ENCODE data around the gene CTSA. TPM values are rescaled to one million over a fixed set of nuclear protein-coding genes. Genes with fewer than 3 reads are reported as not detected.
"Not testable (repeated sequence)": the region's sequence is repeated elsewhere in the genome, so short reads cannot be mapped to it uniquely, and the experiment has no call there.

CTSA gene
- polyA plus RNA-seq, 1 donor from 2014 or later: 107 TPM

- Mint-ChIP-seq H3K4me1 (peaks cover 0 to 2% (median 0%) of the 10 kb centered on the region in 3 donors), H3K27me3 (peaks cover 1% of the 10 kb centered on the region), H3K36me3 (no peaks in the 10 kb centered on the region), H3K4me3 (no peak overlapping the region), H3K9me3 (no peaks in the 10 kb centered on the region), H3K27ac (no peak overlapping the region)
These were observed 34.8 kb downstream of the CTSA start for GRCh38 chr20:45925821-45926506.

- Mint-ChIP-seq H3K27ac (no peak overlapping the region), H3K4me3 (no peak overlapping the region), H3K36me3 (no peaks in the 10 kb centered on the region), H3K27me3 (no peaks in the 10 kb centered on the region), H3K9me3 (no peaks in the 10 kb centered on the region), H3K4me1 (peaks cover 0 to 2% (median 0%) of the 10 kb centered on the region in 3 donors)
These were observed 35.6 kb downstream of the CTSA start for GRCh38 chr20:45926731-45927070.

- H3K9me3 Mint-ChIP-seq: no peaks in the 10 kb centered on the region
- H3K36me3 Mint-ChIP-seq: no peaks in the 10 kb centered on the region
- peaks cover 0 to 5% (median 1%) of the 10 kb centered on the region in 3 donors for H3K4me1 Mint-ChIP-seq
- H3K27ac Mint-ChIP-seq: peak overlapping the region in 1 of 3 donors; percentile 29
- no peaks in the 10 kb centered on the region for H3K27me3 Mint-ChIP-seq
- no peak overlapping the region for H3K4me3 Mint-ChIP-seq
These were observed 36.1 kb downstream of the CTSA start for GRCh38 chr20:45927071-45927878.

GRCh38 chr20:45931680-45932079 lies 40.5 kb downstream of the CTSA start:
- H3K9me3 Mint-ChIP-seq, H3K36me3 Mint-ChIP-seq, H3K27me3 Mint-ChIP-seq: not testable (repeated sequence)
- Mint-ChIP-seq H3K4me3 (peak overlapping the region in 1 of 4 donors; percentile 40), H3K27ac (peak overlapping the region in 1 of 3 donors; percentile 42), H3K4me1 (peaks cover 11 to 13% (median 12%) of the 10 kb centered on the region in 3 donors)

GRCh38 chr20:45933266-45934045 lies 42.3 kb downstream of the CTSA start:
- no peaks in the 10 kb centered on the region for H3K9me3 Mint-ChIP-seq
- H3K36me3 Mint-ChIP-seq: peaks cover 5% of the 10 kb centered on the region
- no peaks in the 10 kb centered on the region for H3K27me3 Mint-ChIP-seq
- peaks cover 11 to 18% (median 12%) of the 10 kb centered on the region in 3 donors for H3K4me1 Mint-ChIP-seq
- H3K4me3 Mint-ChIP-seq: peak overlapping the region; percentile 94 to 100 (median 98)
- H3K27ac Mint-ChIP-seq: peak overlapping the region; percentile 95 to 99 (median 96)

- peak overlapping the region; percentile 94 to 100 (median 98) for H3K4me3 Mint-ChIP-seq
- no peaks in the 10 kb centered on the region for H3K27me3 Mint-ChIP-seq
- peaks cover 11 to 19% (median 12%) of the 10 kb centered on the region in 3 donors for H3K4me1 Mint-ChIP-seq
- peak overlapping the region; percentile 95 to 99 (median 96) for H3K27ac Mint-ChIP-seq
- no peaks in the 10 kb centered on the region for H3K9me3 Mint-ChIP-seq
- peaks cover 6% of the 10 kb centered on the region for H3K36me3 Mint-ChIP-seq
These were observed 43.0 kb downstream of the CTSA start for GRCh38 chr20:45934046-45934585.

GRCh38 chr20:45934586-45935415 lies 43.7 kb downstream of the CTSA start, which contains the start of gene PCIF1:
Gene PCIF1, plus strand, starts transcription at chr20:45934683. Its CDS starts 4,317 bp downstream, at chr20:45939000.
- H3K27me3 Mint-ChIP-seq: no peaks in the 10 kb centered on the region
- peak within 1 kb of the TSS; percentile 94 to 100 (median 98) for H3K4me3 Mint-ChIP-seq
- H3K4me1 Mint-ChIP-seq: peaks cover 11 to 19% (median 14%) of the 10 kb centered on the region in 3 donors
- no peaks in the 10 kb centered on the region for H3K9me3 Mint-ChIP-seq
- H3K36me3 Mint-ChIP-seq: peaks cover 6% of the 10 kb centered on the region
- H3K27ac Mint-ChIP-seq: peak within 1 kb of the TSS; percentile 95 to 99 (median 99)

- peaks cover 6% of the 10 kb centered on the region for H3K36me3 Mint-ChIP-seq
- H3K27ac Mint-ChIP-seq: peak overlapping the region; percentile 95 to 99 (median 99)
- no peaks in the 10 kb centered on the region for H3K27me3 Mint-ChIP-seq
- no peaks in the 10 kb centered on the region for H3K9me3 Mint-ChIP-seq
- peaks cover 11 to 19% (median 14%) of the 10 kb centered on the region in 3 donors for H3K4me1 Mint-ChIP-seq
- H3K4me3 Mint-ChIP-seq: peak overlapping the region; percentile 94 to 100 (median 97)
These were observed 44.4 kb downstream of the CTSA start for GRCh38 chr20:45935416-45936046.

GRCh38 chr20:45937765-45938164 lies 46.6 kb downstream of the CTSA start:
- peaks cover 6% of the 10 kb centered on the region for H3K36me3 Mint-ChIP-seq
- peak overlapping the region in 2 of 4 donors; percentile 65 to 66 for H3K4me3 Mint-ChIP-seq
- H3K9me3 Mint-ChIP-seq: no peaks in the 10 kb centered on the region
- no peaks in the 10 kb centered on the region for H3K27me3 Mint-ChIP-seq
- peaks cover 11 to 17% (median 12%) of the 10 kb centered on the region in 3 donors for H3K4me1 Mint-ChIP-seq
- H3K27ac Mint-ChIP-seq: peak overlapping the region in 1 of 3 donors; percentile 70

GRCh38 chr20:45938727-45939438 lies 47.7 kb downstream of the CTSA start:
- no peaks in the 10 kb centered on the region for H3K9me3 Mint-ChIP-seq
- peak overlapping the region in 1 of 4 donors; percentile 66 for H3K4me3 Mint-ChIP-seq
- peak overlapping the region in 2 of 3 donors; percentile 55 to 76 for H3K27ac Mint-ChIP-seq
- H3K27me3 Mint-ChIP-seq: no peaks in the 10 kb centered on the region
- peaks cover 6 to 13% (median 8%) of the 10 kb centered on the region in 3 donors for H3K4me1 Mint-ChIP-seq
- H3K36me3 Mint-ChIP-seq: peaks cover 6% of the 10 kb centered on the region

GRCh38 chr20:45940053-45940452 lies 48.9 kb downstream of the CTSA start:
- H3K9me3 Mint-ChIP-seq: no peaks in the 10 kb centered on the region
- peak overlapping the region in 1 of 4 donors; percentile 41 for H3K4me3 Mint-ChIP-seq
- peaks cover 4 to 13% (median 8%) of the 10 kb centered on the region in 3 donors for H3K4me1 Mint-ChIP-seq
- H3K27ac Mint-ChIP-seq: peak overlapping the region in 1 of 3 donors; percentile 67
- peaks cover 6% of the 10 kb centered on the region for H3K36me3 Mint-ChIP-seq
- no peaks in the 10 kb centered on the region for H3K27me3 Mint-ChIP-seq

- H3K4me3 Mint-ChIP-seq: no peak overlapping the region
- H3K27ac Mint-ChIP-seq: no peak overlapping the region
- no peaks in the 10 kb centered on the region for H3K9me3 Mint-ChIP-seq
- no peaks in the 10 kb centered on the region for H3K27me3 Mint-ChIP-seq
- peaks cover 0 to 11% (median 5%) of the 10 kb centered on the region in 3 donors for H3K4me1 Mint-ChIP-seq
- peaks cover 5% of the 10 kb centered on the region for H3K36me3 Mint-ChIP-seq
These were observed 49.3 kb downstream of the CTSA start for GRCh38 chr20:45940469-45940868.

GRCh38 chr20:45943613-45944012 lies 52.5 kb downstream of the CTSA start:
- no peaks in the 10 kb centered on the region for H3K27me3 Mint-ChIP-seq
- no peaks in the 10 kb centered on the region for H3K36me3 Mint-ChIP-seq
- H3K4me3 Mint-ChIP-seq: no peak overlapping the region
- no peaks in the 10 kb centered on the region for H3K9me3 Mint-ChIP-seq
- peak overlapping the region in 2 of 3 donors; percentile 42 to 57 for H3K27ac Mint-ChIP-seq
- peaks cover 0 to 4% (median 3%) of the 10 kb centered on the region in 3 donors for H3K4me1 Mint-ChIP-seq
